GM12874 (cell line): ENCODE results near the gene ISL1.

Experiments
- CTCF ChIP-seq: IDR thresholded peaks from 2 replicates; pipeline ENCODE4 v1.5.1; 2011; ENCODE audit warnings: low read depth, mild to moderate bottlenecking, control low read depth, low read length, moderate library complexity; ENCODE audit not compliant: insufficient read depth

The ISL1 gene

DNA sequence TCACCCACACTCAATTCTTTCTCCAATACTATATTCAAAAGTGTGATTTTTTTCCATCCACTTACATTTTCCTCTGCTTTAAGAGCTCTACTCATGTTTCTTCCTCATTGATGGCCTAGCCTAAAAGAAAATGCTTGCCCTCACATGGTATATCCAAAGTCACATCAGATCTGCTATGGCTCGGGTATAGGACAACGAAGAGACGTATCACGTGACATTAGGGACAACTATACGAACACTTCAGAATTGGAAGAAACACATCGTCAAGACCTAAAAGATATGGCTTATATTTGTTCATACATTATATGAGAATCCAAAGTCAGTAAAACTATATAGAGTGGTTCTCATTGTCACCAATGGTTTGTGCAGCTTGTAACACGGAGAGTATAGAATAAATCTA, 8.2 kb upstream of the ISL1 start:
- TF ChIP-seq CTCF, result no peak

DNA sequence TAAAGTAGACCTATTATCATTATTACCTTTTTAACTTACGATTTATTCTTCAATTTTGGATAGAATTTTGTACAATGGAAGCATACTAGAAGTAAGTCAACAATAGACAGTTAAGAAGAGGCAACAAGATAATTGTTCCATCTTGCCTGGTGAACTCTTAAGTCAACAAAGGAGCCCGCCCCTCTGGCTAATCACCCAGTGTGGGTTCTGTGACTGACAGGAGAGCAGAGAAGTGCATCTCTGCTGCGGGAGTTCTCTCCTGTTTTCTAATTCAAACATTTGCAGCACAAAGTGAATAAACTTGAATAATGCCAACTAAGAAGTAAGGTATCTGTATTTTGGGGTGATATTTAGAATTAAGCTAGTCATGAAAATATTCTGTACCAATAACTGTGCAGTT, 6.7 kb upstream of the ISL1 start:
- no peak for TF ChIP-seq CTCF

GRCh38 chr5:51377151-51378060, 5.8 kb upstream of the ISL1 start:
- no peak for TF ChIP-seq CTCF

GRCh38 chr5:51378061-51378409, 5.2 kb upstream of the ISL1 start:
- TF ChIP-seq CTCF, result no peak

DNA sequence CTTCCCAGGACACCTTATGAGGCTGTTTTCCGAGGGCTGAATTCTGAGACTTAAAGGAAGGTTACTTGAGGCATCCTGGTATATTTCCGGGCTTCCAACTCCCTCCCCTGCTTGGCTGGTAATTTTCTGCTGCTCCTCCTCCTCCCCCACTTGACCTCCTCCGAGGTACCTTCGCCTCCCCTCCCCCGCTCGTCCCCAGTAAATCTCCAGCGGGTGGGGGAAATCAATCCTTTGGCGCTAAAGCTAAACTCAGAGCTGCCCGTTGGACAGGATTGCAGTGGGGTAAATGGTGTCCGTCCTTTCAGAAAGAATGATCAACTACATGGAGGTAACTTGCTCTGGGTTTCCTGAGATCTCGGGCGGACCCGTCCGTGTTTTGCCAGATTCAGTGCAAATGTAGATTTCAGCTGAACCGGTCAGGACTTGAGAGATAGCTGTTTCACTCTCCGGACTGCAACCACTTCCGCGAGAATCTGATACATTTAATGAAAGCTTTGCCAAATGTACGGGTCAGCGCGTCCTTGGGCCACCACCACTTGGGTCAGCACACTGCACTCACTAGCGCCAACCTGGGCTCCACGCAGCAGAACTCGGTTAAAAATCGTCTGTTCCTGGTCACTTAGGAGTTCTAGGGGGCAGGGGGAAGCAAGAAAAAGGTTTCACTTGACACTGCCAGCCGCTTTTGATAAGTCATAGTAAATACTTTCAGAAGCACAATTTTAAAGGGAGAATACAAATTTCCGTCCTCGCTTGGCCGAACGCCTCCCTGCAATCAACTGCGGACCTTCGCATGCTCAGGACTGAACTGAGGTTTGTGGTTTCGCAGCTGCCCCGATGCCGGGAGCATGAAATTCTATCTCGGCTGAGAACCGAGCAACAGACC, 4.6 kb upstream of the ISL1 start:
- no peak for TF ChIP-seq CTCF

- no peak for TF ChIP-seq CTCF
Measured at GRCh38 chr5:51379331-51379700, 3.9 kb upstream of the ISL1 start.

- TF ChIP-seq CTCF, result peak; percentile 49
Measured at GRCh38 chr5:51380603-51381207, 2.5 kb upstream of the ISL1 start.
